ENCODE results near the gene PASK.

The PASK gene

DNA sequence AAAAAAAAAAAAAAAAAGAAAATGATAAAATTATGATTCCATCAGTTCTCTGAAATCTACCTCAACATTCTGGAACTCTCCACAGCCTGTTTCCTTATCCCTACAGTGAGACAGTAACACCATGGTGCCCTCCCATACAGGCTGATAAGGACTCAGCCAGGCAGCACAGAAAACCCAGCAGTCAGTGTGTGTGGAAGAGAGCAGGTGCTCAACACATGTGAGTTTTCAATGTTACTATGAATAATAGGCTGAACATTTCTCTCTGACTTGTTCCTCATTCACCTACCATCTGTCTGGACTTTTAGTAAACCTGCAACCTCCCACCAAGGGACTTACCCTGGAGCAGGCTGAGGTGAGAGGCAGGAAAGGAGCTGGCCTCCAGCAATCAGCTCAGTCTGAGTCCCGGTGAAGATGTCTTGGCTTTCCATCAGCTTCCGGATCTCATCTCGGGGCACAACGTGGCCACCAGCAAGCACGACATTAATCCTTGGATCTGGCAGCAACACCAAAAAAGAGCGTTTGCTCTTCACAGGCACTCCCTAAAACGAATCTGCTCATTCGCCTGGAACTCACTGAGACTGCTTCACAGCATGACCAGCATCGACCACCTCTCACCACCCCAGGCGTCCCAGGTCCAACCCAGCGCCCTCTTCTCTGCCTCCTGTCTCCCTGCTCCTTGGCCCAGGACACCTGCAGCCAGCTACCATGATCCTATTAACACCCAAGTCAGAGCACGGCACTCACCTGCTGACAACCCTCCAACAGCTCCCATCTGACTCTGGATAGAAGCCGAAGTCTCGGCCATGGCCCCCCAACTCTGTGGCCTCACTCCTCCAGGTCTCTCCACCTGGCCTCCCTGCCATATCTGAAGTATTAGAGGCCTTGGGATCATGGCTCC is 16.5 kb downstream of the PASK start:
- no peaks in the 10 kb centered on the region for H3K9me3 ChIP-seq (ENCODE audit: control insufficient read depth, low read length)
- no peaks in the 10 kb centered on the region for H3K79me2 ChIP-seq
- TF ChIP-seq, protein P1, sequence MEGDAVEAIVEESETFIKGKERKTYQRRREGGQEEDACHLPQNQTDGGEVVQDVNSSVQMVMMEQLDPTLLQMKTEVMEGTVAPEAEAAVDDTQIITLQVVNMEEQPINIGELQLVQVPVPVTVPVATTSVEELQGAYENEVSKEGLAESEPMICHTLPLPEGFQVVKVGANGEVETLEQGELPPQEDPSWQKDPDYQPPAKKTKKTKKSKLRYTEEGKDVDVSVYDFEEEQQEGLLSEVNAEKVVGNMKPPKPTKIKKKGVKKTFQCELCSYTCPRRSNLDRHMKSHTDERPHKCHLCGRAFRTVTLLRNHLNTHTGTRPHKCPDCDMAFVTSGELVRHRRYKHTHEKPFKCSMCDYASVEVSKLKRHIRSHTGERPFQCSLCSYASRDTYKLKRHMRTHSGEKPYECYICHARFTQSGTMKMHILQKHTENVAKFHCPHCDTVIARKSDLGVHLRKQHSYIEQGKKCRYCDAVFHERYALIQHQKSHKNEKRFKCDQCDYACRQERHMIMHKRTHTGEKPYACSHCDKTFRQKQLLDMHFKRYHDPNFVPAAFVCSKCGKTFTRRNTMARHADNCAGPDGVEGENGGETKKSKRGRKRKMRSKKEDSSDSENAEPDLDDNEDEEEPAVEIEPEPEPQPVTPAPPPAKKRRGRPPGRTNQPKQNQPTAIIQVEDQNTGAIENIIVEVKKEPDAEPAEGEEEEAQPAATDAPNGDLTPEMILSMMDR (IDR thresholded peaks at IDR 0.05): no peak
- H3K36me3 ChIP-seq (ENCODE audit: control insufficient read depth, insufficient read depth, low read length): no peaks in the 10 kb centered on the region
- no peaks in the 10 kb centered on the region for H3K27me3 ChIP-seq (ENCODE audit: control insufficient read depth, insufficient read depth, low read length)
- no peak overlapping the region for H2AFZ ChIP-seq
- H3K4me3 ChIP-seq (ENCODE audit: low read depth, low read length): no peak overlapping the region
- no peak overlapping the region for H3K27ac ChIP-seq
- H3K4me1 ChIP-seq: no peaks in the 10 kb centered on the region
- H3K9ac ChIP-seq: no peak overlapping the region
- H3K4me2 ChIP-seq (ENCODE audit: low read length): no peak overlapping the region

DNA sequence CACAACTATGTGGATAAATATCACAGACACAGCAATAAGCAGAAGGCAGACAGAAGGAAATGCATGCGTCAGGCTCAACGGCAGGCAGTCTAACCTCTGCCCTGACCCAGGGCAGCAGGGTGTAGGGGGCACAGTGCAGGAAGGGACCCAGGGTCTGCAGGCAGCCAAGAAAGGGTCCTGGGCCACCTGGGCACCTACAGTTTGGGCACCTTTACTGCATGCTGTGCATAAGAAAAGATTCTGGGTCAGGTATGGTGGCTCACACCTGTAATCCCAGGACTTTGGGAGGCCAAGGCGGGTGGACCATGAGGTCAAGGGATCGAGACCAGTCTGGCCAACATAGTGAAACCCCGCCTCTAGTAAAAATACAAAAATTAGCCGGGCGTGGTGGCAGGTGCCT is 17.7 kb downstream of the PASK start:
- Histone ChIP-seq H2AFZ (no peak overlapping the region), H3K9me3 (ENCODE audit: control insufficient read depth, low read length) (no peaks in the 10 kb centered on the region), H3K4me2 (ENCODE audit: low read length) (no peak overlapping the region), H3K36me3 (ENCODE audit: control insufficient read depth, insufficient read depth, low read length) (no peaks in the 10 kb centered on the region), H3K79me2 (no peaks in the 10 kb centered on the region), H3K27me3 (ENCODE audit: control insufficient read depth, insufficient read depth, low read length) (no peaks in the 10 kb centered on the region), H3K4me1 (no peaks in the 10 kb centered on the region), H3K9ac (no peak overlapping the region), H3K4me3 (ENCODE audit: low read depth, low read length) (no peak overlapping the region), H3K27ac (no peak overlapping the region)
- TF ChIP-seq, protein P1 (IDR thresholded peaks at IDR 0.05): no peak

DNA sequence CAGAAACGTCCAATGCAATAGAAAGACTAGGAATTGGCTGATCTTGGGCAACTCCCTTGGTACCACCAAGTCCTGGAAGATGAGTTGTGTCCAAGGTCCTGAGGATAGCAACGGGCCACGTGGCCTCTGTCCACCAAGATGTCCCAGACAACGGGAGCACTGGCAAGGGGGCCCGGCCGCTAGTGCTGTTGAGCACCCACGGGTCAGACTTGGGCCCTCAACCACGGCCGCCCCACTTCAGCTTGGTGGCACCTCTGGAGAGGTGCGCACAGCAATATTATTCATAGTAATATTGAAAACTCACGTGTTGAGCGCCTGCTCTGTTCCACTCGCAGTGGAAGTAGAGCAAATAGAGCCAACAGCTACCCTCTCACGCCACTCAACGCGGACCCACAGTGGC is 19.0 kb downstream of the PASK start:
- Histone ChIP-seq H2AFZ (no peak overlapping the region), H3K27ac (no peak overlapping the region), H3K4me1 (no peaks in the 10 kb centered on the region), H3K36me3 (ENCODE audit: control insufficient read depth, insufficient read depth, low read length) (no peaks in the 10 kb centered on the region), H3K79me2 (no peaks in the 10 kb centered on the region), H3K4me3 (ENCODE audit: low read depth, low read length) (no peak overlapping the region), H3K9ac (no peak overlapping the region), H3K4me2 (ENCODE audit: low read length) (no peak overlapping the region), H3K9me3 (ENCODE audit: control insufficient read depth, low read length) (no peaks in the 10 kb centered on the region), H3K27me3 (ENCODE audit: control insufficient read depth, insufficient read depth, low read length) (no peaks in the 10 kb centered on the region)
- TF ChIP-seq, protein P1 (IDR thresholded peaks at IDR 0.05): no peak

DNA sequence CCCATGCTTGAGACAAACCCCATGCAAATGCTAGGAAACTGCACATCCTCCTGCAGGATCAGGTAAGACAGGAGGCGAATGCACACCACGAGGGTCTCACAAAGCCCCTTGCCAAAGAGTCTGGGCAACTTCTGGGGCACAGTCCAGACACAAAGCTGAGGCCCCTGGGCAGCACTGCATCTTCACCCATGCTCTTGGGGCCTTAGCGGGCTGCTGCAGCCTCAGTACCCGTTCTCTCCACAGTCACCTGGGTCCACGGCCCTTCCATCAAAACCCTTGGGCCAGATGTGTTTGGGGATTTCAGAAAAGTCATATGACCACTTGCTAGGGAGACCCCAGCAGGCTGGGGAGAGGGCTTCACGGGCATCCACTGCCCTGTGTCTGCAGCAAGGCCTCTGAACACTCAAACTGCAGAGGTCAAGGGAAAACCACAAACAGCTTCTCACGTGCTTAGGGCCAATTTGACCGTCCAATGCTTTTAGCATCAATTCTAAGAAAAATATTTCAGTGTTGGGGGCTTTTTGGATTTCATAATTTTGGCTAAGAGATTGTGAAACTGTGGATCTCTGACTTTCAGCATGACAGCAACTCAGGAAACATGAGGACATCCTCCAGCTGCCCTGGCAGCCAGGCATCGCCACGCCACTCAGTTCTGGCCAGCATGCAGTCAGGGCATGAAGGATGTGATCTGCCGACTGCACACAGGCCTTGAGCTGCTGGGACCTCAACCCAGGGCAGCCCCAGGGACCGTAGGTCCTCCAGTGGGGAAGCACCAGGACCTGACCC is 20.0 kb downstream of the PASK start:
- H2AFZ ChIP-seq: no peak overlapping the region
- H3K27me3 ChIP-seq (ENCODE audit: control insufficient read depth, insufficient read depth, low read length): no peaks in the 10 kb centered on the region
- no peak overlapping the region for H3K4me2 ChIP-seq (ENCODE audit: low read length)
- no peak overlapping the region for H3K9ac ChIP-seq
- H3K79me2 ChIP-seq: no peaks in the 10 kb centered on the region
- no peak overlapping the region for H3K27ac ChIP-seq
- H3K36me3 ChIP-seq (ENCODE audit: control insufficient read depth, insufficient read depth, low read length): no peaks in the 10 kb centered on the region
- H3K9me3 ChIP-seq (ENCODE audit: control insufficient read depth, low read length): no peaks in the 10 kb centered on the region
- no peaks in the 10 kb centered on the region for H3K4me1 ChIP-seq
- H3K4me3 ChIP-seq (ENCODE audit: low read depth, low read length): no peak overlapping the region
- TF ChIP-seq, protein P1 (IDR thresholded peaks at IDR 0.05): no peak
